Measurements from ENCODE around the gene DNAJC4. TPM values are rescaled to one million over a fixed set of nuclear protein-coding genes. Genes with fewer than 3 reads are reported as not detected.

DNAJC4 gene
- total and polyA plus RNA-seq, 9 of the 15 experiments (the other 6 are each of a cell fraction or from before 2014, with no cell fraction given) = 4.0 to 32.6 (median 19.9) TPM

DNA sequence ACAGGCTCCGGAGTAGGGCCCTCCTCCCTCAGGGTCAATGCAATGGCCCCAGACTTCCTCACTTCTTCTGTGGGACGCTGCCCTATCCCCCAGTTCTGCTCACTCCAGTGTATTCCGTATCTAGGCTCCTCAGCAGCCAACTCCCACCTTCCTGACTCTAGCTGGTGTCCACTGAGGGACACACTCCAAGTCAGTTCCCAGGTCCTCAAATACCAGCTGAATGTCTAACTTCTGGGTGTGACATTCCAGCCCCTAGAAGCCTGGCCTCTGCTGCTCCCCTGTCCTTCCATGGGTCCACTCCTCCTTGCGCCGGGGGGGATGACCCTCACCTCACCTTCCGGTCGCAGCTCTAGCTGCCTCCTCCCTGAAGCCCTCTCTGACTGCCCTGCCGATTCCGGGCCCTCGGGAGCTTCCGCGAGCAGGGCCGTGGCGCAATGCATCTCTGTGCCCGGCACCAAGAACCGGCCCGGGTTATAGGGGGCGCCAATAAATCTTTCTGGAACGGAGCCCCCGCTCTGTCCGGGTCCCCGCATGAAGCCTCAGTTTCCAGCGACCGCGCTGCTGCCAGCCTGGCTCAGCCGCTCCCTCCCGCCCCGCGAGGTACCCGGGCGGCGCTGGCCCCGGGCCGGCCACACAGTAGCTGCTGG is 38.7 kb downstream of the DNAJC4 start (continued):
- TF ChIP-seq HINFP (tag; conservative IDR thresholded peaks at IDR 0.05; ENCODE audit: low read depth) (no peak), ZNF551 (CRISPR knock-in tag; IDR thresholded peaks at IDR 0.05) (no peak), CTBP1 (IDR thresholded peaks at IDR 0.05; ENCODE audit: borderline replicate concordance) (no peak), KLF16 (IDR thresholded peaks at IDR 0.05) (no peak), PHTF2 (CRISPR knock-in tag; IDR thresholded peaks at IDR 0.05) (no peak), POLR2H (tag; IDR thresholded peaks at IDR 0.05; ENCODE audit: low read depth) (no peak; the same call in 1 of the 2 replicates), HDAC3 (IDR thresholded peaks at IDR 0.05; ENCODE audit: borderline replicate concordance, partially characterized antibody) (peak; percentile 3), NFE2 (IDR thresholded peaks at IDR 0.05; ENCODE audit: low read depth) (no peak), SREBF1 (IDR thresholded peaks at IDR 0.05; ENCODE audit: borderline replicate concordance, low read depth, low read length) (no peak), TCFL5 (CRISPR knock-in tag; conservative IDR thresholded peaks at IDR 0.05) (no peak), POU5F1 (IDR thresholded peaks at IDR 0.05; ENCODE audit: borderline replicate concordance, low read depth, low read length, partially characterized antibody) (no peak), ASH1L (IDR thresholded peaks at IDR 0.05; ENCODE audit: borderline replicate concordance, low read depth, partially characterized antibody) (no peak), TOE1 (IDR thresholded peaks at IDR 0.05; ENCODE audit: borderline replicate concordance) (no peak), TOE1 (CRISPR knock-in tag; IDR thresholded peaks at IDR 0.05; ENCODE audit: borderline replicate concordance, low read depth) (no peak), NONO (IDR thresholded peaks at IDR 0.05; ENCODE audit: low read depth in 2 of 2, low read length in 1 of 2) (no peak), ZNF644 (tag; IDR thresholded peaks at IDR 0.05; ENCODE audit: low read depth) (no peak), POLR2AphosphoS5 (IDR thresholded peaks at IDR 0.05; ENCODE audit: control insufficient read depth, insufficient read depth, low read depth, low read length) (peak; percentile 26; the same call in 1 of the 2 replicates), KAT7 (CRISPR knock-in tag; IDR thresholded peaks at IDR 0.05; ENCODE audit: borderline replicate concordance) (peak; percentile 82; the same call in 1 of the 2 replicates), ZNF347 (CRISPR knock-in tag; IDR thresholded peaks at IDR 0.05; ENCODE audit: low read depth) (no peak), SRF (CRISPR knock-in tag; IDR thresholded peaks at IDR 0.05) (0 out of 4 replicates have a peak, but pooled peaks of 1 of the 2 experiments have one; percentile 20), PHF21A (IDR thresholded peaks at IDR 0.05; ENCODE audit: borderline replicate concordance, low read depth) (no peak), FOXA3 (CRISPR knock-in tag; conservative IDR thresholded peaks at IDR 0.05 in 1 of 2, IDR thresholded peaks at IDR 0.05 in 1 of 2) (no peak), ZNF586 (CRISPR knock-in tag; conservative IDR thresholded peaks at IDR 0.05) (no peak), KLF1 (tag; IDR thresholded peaks at IDR 0.05) (no peak)
- TF ChIP-seq, protein P1, sequence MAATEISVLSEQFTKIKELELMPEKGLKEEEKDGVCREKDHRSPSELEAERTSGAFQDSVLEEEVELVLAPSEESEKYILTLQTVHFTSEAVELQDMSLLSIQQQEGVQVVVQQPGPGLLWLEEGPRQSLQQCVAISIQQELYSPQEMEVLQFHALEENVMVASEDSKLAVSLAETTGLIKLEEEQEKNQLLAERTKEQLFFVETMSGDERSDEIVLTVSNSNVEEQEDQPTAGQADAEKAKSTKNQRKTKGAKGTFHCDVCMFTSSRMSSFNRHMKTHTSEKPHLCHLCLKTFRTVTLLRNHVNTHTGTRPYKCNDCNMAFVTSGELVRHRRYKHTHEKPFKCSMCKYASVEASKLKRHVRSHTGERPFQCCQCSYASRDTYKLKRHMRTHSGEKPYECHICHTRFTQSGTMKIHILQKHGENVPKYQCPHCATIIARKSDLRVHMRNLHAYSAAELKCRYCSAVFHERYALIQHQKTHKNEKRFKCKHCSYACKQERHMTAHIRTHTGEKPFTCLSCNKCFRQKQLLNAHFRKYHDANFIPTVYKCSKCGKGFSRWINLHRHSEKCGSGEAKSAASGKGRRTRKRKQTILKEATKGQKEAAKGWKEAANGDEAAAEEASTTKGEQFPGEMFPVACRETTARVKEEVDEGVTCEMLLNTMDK (IDR thresholded peaks at IDR 0.05; ENCODE audit: borderline replicate concordance, insufficient read depth, low read depth, low read length, poor library complexity, severe bottlenecking) = no peak
